Gastrocnemius medialis (tissue), 4 donors: ENCODE data around the gene FXR2. TPM values are rescaled to one million over a fixed set of nuclear protein-coding genes. Genes with fewer than 3 reads are reported as not detected.
A peak's percentile ranks its signal among the peaks of the same experiment; 100 is the strongest.

Experiments used
- ATAC-seq, 2 donors: fragments of 150-250 bp; one replicate each; pipeline ENCODE4 v1.9.1; 2016
- DNase-seq, 2 donors: peaks; one replicate each; pipeline ENCODE4 v3.0.0-alpha.2; 2019
- H3K27ac ChIP-seq, 4 donors: fragments of 200-600 bp; sonication (generic); 1 replicate in 1 of 4; 2 replicates in 3 of 4; pipeline ENCODE4 v1.5.1; 2016 to 2018; ENCODE audit warnings: mild to moderate bottlenecking in 2 of 4, moderate library complexity in 1 of 4
- H3K27me3 ChIP-seq, 3 donors: fragments of 200-600 bp; sonication (generic) in 2 of 3; 1 replicate in 1 of 3; 2 replicates in 2 of 3; pipeline versions ENCODE4 v1.5.1 to v1.6.0; 2016 to 2019; ENCODE audit warnings: mild to moderate bottlenecking in 1 of 3, moderate library complexity in 1 of 3
- H3K36me3 ChIP-seq, 2 donors: fragments of 200-600 bp; sonication (generic) in 1 of 2; one replicate each; pipeline ENCODE4 v1.5.1; 2017 to 2018
- H3K4me1 ChIP-seq, 2 donors: fragments of 200-600 bp; sonication (generic) in 1 of 2; one replicate each; pipeline ENCODE4 v1.5.1; 2016 to 2017; ENCODE audit warnings: mild to moderate bottlenecking in 2 of 2
- H3K4me3 ChIP-seq, 4 donors: fragments of 200-600 bp; sonication (generic) in 3 of 4; 1 replicate in 1 of 4; 2 replicates in 3 of 4; pipeline ENCODE4 v1.5.1; 2016 to 2019; ENCODE audit warnings: mild to moderate bottlenecking in 2 of 4
- H3K9me3 ChIP-seq, 3 donors: fragments of 200-600 bp; sonication (generic) in 2 of 3; 1 replicate in 1 of 3; 2 replicates in 2 of 3; pipeline ENCODE4 v1.5.1; 2016 to 2019
- POLR2A ChIP-seq, 2 donors: fragments of 450-650 bp; IDR thresholded peaks; one replicate each; pipeline ENCODE4 v1.6.1; 2017; ENCODE audit warnings: antibody characterized with exemption in 2 of 2, mild to moderate bottlenecking in 2 of 2, moderate library complexity in 2 of 2
- in situ Hi-C, 4 donors: fragments of 200-750 bp; cut with MboI; loops; one replicate each; pipeline versions ENCODE4 v1.15.0 to v1.8.0; 2017; ENCODE audit warnings: low sequenced_read_pairs in 4 of 4
- intact Hi-C: fragments of 100-400 bp; cut with DNase I; formaldehyde crosslinking; loops from one replicate; pipeline ENCODE4 v1.15.1; 2023; ENCODE audit warnings: low total_unique reads
- total RNA-seq, 4 donors: library from RNA; depleted of rRNA; stranded (reverse); fragments of >200 nt; gene quantifications; one replicate each; pipeline versions ENCODE4 v1.1.0 to v1.2.3, GENCODE V29; 2016
- TF ChIP-seq, protein P1 (sequence below), 5 experiments: fragments of 450-650 bp in 3 of 5; fragments of 200-600 bp in 2 of 5; sonication (generic) in 2 of 5; IDR thresholded peaks in 4 of 5; conservative IDR thresholded peaks in 1 of 5; 1 replicate in 4 of 5; 2 replicates in 1 of 5; pipeline ENCODE4 v1.5.1; 2016 to 2019; ENCODE audit warnings: antibody characterized with exemption in 5 of 5, mild to moderate bottlenecking in 3 of 5, moderate library complexity in 3 of 5

Gene FXR2
- total RNA-seq, 4 donors from 2014 or later: 100 to 174 (median 140) TPM

DNA sequence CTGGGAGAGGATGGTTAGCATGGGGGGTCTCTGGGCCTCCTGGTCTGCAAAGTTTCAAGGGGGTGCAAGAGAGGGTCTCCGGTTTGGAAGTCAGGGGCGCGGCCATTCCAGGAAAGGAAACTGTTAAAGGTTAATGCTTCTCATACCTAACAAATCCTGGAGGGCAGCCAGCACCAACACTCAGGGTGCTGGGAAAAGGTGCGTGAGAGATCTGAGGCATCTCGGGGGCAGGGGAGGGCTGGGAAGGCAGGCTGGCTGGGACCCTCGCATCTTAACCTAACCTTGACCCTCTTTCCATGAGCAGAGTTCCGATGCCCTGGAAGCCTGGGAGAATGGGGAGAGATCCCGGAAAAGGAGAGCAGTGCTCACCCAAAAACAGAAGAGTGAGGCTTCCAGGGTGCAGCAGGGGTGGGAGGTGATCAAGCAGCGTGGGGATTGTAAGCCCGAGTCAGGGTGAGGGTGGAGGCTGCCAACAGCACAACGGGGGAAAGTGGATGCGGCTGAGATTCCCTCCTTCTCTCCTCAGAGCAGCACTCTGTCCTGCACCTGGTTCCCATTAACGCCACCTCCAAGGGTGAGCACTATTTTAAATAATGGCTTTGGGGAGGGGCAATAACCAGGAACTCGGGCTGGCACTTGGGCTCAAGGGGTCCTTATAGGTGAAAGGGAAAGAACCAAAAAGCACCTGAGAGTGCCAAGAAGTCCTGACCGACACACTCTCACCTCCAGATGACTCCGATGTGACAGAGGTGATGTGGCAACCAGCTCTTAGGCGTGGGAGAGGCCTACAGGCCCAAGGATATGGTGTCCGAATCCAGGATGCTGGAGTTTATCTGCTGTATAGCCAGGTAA lies 55.2 kb downstream of the FXR2 start:
- TF ChIP-seq, protein P1, sequence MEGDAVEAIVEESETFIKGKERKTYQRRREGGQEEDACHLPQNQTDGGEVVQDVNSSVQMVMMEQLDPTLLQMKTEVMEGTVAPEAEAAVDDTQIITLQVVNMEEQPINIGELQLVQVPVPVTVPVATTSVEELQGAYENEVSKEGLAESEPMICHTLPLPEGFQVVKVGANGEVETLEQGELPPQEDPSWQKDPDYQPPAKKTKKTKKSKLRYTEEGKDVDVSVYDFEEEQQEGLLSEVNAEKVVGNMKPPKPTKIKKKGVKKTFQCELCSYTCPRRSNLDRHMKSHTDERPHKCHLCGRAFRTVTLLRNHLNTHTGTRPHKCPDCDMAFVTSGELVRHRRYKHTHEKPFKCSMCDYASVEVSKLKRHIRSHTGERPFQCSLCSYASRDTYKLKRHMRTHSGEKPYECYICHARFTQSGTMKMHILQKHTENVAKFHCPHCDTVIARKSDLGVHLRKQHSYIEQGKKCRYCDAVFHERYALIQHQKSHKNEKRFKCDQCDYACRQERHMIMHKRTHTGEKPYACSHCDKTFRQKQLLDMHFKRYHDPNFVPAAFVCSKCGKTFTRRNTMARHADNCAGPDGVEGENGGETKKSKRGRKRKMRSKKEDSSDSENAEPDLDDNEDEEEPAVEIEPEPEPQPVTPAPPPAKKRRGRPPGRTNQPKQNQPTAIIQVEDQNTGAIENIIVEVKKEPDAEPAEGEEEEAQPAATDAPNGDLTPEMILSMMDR (IDR thresholded peaks at IDR 0.05 in 4 of 5, conservative IDR thresholded peaks at IDR 0.05 in 1 of 5): no peak
- TF ChIP-seq POLR2A (IDR thresholded peaks at IDR 0.05): no peak
- ATAC-seq (no peak), DNase-seq (no peak)
- Histone ChIP-seq H3K27ac (peak overlapping the region; percentile 93 to 96 (median 96)), H3K9me3 (no peaks in the 10 kb centered on the region), H3K27me3 (no peaks in the 10 kb centered on the region), H3K4me3 (peak overlapping the region; percentile 16 to 95 (median 47)), H3K36me3 (peaks cover 0 to 17% of the 10 kb centered on the region in 2 donors), H3K4me1 (peaks cover 48 to 62% of the 10 kb centered on the region in 2 donors)
- intact Hi-C loops (loop anchor here (2.0 to 5.0 kb wide), 6 partner anchors 29 to 283 kb away; partner anchors contain the start of genes CHRNB1, FXR2, NEURL4 and TMEM256), in situ Hi-C loops (loop anchor here in 1 of 4 donors (10.0 to 25.0 kb wide), 3 partner anchors 55 to 215 kb away; partner anchors contain the start of genes CHRNB1, FGF11, SPEM2 and SPEM3)

DNA sequence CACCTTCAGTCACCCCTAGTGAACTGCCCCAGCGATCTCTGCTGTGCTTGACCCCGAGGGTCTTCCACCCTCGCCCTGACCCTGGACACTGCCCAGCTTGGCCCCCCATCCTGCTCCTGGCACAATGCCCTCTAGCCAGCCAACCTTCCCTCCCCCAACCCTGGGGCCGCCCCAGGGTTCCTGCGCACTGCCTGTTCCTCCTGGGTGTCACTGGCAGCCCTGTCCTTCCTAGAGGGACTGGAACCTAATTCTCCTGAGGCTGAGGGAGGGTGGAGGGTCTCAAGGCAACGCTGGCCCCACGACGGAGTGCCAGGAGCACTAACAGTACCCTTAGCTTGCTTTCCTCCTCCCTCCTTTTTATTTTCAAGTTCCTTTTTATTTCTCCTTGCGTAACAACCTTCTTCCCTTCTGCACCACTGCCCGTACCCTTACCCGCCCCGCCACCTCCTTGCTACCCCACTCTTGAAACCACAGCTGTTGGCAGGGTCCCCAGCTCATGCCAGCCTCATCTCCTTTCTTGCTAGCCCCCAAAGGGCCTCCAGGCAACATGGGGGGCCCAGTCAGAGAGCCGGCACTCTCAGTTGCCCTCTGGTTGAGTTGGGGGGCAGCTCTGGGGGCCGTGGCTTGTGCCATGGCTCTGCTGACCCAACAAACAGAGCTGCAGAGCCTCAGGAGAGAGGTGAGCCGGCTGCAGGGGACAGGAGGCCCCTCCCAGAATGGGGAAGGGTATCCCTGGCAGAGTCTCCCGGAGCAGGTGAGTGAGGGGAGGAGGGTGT lies 56.0 kb downstream of the FXR2 start, which contains the start of gene TNFSF13:
Gene TNFSF13, plus strand, starts transcription at position 207 of the 776 bp plus-strand sequence. Its CDS starts 290 bp downstream, at position 497.
- in situ Hi-C loops: loop anchor here in 1 of 4 donors (10.0 to 25.0 kb wide), 2 partner anchors 54 to 121 kb away; partner anchors contain the start of genes CHRNB1, FGF11, SPEM2 and SPEM3
- Histone ChIP-seq H3K9me3 (no peaks in the 10 kb centered on the region), H3K36me3 (peaks cover 0 to 9% of the 10 kb centered on the region in 2 donors), H3K27ac (peak within 1 kb of the TSS; percentile 93 to 96 (median 96)), H3K4me3 (peak within 1 kb of the TSS; percentile 46 to 95 (median 48)), H3K27me3 (no peaks in the 10 kb centered on the region), H3K4me1 (peaks cover 44 to 54% of the 10 kb centered on the region in 2 donors)
- intact Hi-C loops: no loop called here
- TF ChIP-seq, protein P1 (IDR thresholded peaks at IDR 0.05 in 4 of 5, conservative IDR thresholded peaks at IDR 0.05 in 1 of 5): no peak
- no peak for TF ChIP-seq POLR2A (IDR thresholded peaks at IDR 0.05)
- DNase-seq (no peak), ATAC-seq (no peak)

DNA sequence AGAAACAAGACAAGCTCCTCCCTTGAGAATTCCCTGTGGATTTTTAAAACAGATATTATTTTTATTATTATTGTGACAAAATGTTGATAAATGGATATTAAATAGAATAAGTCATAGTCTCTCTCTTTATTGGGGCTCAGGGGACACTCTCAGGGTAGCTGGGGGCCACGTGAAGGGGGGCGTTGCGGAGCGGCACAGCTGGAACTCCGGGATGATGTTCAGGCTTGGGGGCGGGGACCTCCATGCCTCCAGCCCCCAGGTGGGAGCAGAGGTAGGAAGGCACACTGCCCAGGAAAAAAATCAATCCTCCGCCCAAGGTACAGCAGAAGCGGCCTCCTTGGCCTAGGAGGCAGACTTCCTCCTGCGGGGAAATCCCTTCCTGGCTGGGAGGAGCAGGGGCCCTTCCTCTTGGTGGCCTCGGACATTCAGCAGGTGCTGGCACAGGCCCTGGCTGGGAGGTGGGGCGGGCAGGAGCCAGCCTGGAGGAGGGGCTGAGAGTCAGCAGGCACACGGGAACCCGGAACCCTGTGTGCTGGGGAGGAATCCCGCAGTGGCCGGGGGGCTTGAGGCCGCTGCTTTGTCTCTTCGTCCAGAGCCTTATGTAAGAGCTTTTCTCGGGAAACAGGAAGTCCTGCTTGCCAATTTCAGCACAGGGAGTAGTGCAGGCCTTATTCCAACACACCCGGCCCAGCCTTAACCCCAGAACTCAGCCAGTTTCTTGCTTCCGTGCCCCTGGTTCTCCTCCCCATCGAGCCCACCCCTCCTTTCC lies 56.7 kb downstream of the FXR2 start:
- ATAC-seq (peak; percentile 38 to 46), DNase-seq (peak; percentile 70 to 80)
- intact Hi-C loops: no loop called here
- Histone ChIP-seq H3K4me3 (peak overlapping the region; percentile 46 to 95 (median 48)), H3K4me1 (peaks cover 42 to 46% of the 10 kb centered on the region in 2 donors), H3K36me3 (peaks cover 0 to 1% of the 10 kb centered on the region in 2 donors), H3K27ac (peak overlapping the region; percentile 93 to 96 (median 96)), H3K9me3 (no peaks in the 10 kb centered on the region), H3K27me3 (no peaks in the 10 kb centered on the region)
- in situ Hi-C loops: loop anchor here in 1 of 4 donors (10.0 to 25.0 kb wide), 2 partner anchors 53 to 121 kb away; partner anchors contain the start of genes CHRNB1, FGF11, SPEM2 and SPEM3
- TF ChIP-seq, protein P1 (IDR thresholded peaks at IDR 0.05 in 4 of 5, conservative IDR thresholded peaks at IDR 0.05 in 1 of 5): no peak
- TF ChIP-seq POLR2A (IDR thresholded peaks at IDR 0.05): peak; percentile 36 to 49
